Measurements from ENCODE around the gene COX19. TPM values are rescaled to one million over a fixed set of nuclear protein-coding genes. Genes with fewer than 3 reads are reported as not detected.

COX19 gene
- total RNA-seq, 1 experiment from 2014 or later, result 12.3 TPM

DNA sequence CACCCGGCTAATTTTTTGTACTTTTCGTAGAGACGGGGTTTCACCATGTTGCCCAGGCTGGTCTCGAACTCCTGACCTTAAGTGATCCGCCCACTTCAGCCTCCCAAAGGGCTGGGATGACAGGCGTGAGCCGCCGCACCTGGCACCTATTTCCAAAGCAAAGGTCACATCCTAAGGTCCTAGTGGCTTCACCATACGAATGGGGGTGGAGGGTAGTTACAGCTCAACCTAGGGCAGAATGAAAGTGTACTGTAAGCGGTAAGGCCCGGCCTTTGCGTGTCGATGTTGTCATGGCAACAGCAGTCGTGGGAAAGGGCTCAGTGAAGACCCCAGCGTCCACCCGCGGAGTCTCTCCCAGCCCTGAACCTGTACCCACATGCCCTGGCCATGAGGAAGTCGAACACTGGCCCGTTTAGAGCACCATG lies 1.6 kb upstream of the COX19 start:
- no peak overlapping the region for H3K4me2 ChIP-seq (ENCODE audit: insufficient read depth, insufficient read length, low read length)
- H3K56ac ChIP-seq (ENCODE audit: insufficient read length, low read depth, low read length), result no peak overlapping the region

More for the DNA sequence above, 1.6 kb upstream of the COX19 start:
- H2BK120ac ChIP-seq (ENCODE audit: low read depth, low read length, poor library complexity, severe bottlenecking), result no peak overlapping the region
- no peak overlapping the region for H3K14ac ChIP-seq (ENCODE audit: insufficient read depth, low read length)
- H2BK15ac ChIP-seq (ENCODE audit: low read depth, low read length), result no peak overlapping the region
- no peak overlapping the region for H4K91ac ChIP-seq (ENCODE audit: insufficient read length, low read depth, low read length)
- H3T11ph ChIP-seq (ENCODE audit: low read length), result no peak overlapping the region
- H4K20me1 ChIP-seq (ENCODE audit: control insufficient read depth, insufficient read depth, insufficient read length), result no peaks in the 10 kb centered on the region
- H2AK5ac ChIP-seq (ENCODE audit: insufficient read length, low read length), result no peak overlapping the region
- H3K27me3 ChIP-seq (ENCODE audit: insufficient read depth, low read length), result no peaks in the 10 kb centered on the region
- no peak overlapping the region for H4K8ac ChIP-seq (replicated peaks; ENCODE audit: insufficient read length, low read depth, low read length)
- no CpG with 5 or more reads among the region's 19 CpGs for WGBS (ENCODE audit: extremely low coverage, insufficient read length, low lambda C conversion rate)
- peaks cover 6 to 20% of the 10 kb centered on the region in 2 experiments; a peak in 3 of 4 replicates for H3K4me1 Mint-ChIP-seq
- no peak overlapping the region for H2BK5ac ChIP-seq (ENCODE audit: insufficient read length, low read length)
- H3K4me3 Mint-ChIP-seq, result peak overlapping the region in 1 of 2 experiments; percentile 44; a peak in 1 of 5 replicates
- peaks cover 3 to 15% (median 13%) of the 10 kb centered on the region in 3 experiments; a peak in 6 of 7 replicates for H3K36me3 Mint-ChIP-seq (ENCODE audit: insufficient read depth in 1 of 3, low read depth in 3 of 3)
- H3K9me3 Mint-ChIP-seq, result no peaks in the 10 kb centered on the region
- H3K4me1 ChIP-seq (ENCODE audit: insufficient read depth, low read length), result no peaks in the 10 kb centered on the region
- H4K5ac ChIP-seq (ENCODE audit: insufficient read length, low read depth, low read length), result no peak overlapping the region
- H3K23me2 ChIP-seq (ENCODE audit: insufficient read length, low read depth, low read length, poor library complexity, severe bottlenecking), result peaks cover 3% of the 10 kb centered on the region
- H3K4ac ChIP-seq (ENCODE audit: low read depth, low read length), result no peak overlapping the region
- H3K79me1 ChIP-seq (ENCODE audit: insufficient read depth, low read depth, low read length, poor library complexity, severe bottlenecking), result no peaks in the 10 kb centered on the region
- H3K9ac ChIP-seq (ENCODE audit: extremely low read depth, insufficient read length, low read length), result no peak overlapping the region
- no peak for DNase-seq
- H3K79me2 ChIP-seq (ENCODE audit: insufficient read depth, low read length), result peaks cover 2% of the 10 kb centered on the region; the same call in 1 of the 2 replicates
- no peak overlapping the region for H3K27ac ChIP-seq (ENCODE audit: insufficient read length, low read depth, low read length)
- H3K27me3 Mint-ChIP-seq (ENCODE audit: low read depth), result no peaks in the 10 kb centered on the region; the same call in 1 of the 2 replicates
- no peak overlapping the region for H2AFZ ChIP-seq (ENCODE audit: low read length)
- H3K27ac Mint-ChIP-seq, result no peak overlapping the region
- H3K18ac ChIP-seq (ENCODE audit: insufficient read length, low read depth, low read length), result no peak overlapping the region
- no peak overlapping the region for H2BK20ac ChIP-seq (ENCODE audit: low read depth, low read length, poor library complexity, severe bottlenecking)
- no peaks in the 10 kb centered on the region for H3K9me3 ChIP-seq (ENCODE audit: control insufficient read depth, low read depth, low read length)
- TF ChIP-seq, protein P1, sequence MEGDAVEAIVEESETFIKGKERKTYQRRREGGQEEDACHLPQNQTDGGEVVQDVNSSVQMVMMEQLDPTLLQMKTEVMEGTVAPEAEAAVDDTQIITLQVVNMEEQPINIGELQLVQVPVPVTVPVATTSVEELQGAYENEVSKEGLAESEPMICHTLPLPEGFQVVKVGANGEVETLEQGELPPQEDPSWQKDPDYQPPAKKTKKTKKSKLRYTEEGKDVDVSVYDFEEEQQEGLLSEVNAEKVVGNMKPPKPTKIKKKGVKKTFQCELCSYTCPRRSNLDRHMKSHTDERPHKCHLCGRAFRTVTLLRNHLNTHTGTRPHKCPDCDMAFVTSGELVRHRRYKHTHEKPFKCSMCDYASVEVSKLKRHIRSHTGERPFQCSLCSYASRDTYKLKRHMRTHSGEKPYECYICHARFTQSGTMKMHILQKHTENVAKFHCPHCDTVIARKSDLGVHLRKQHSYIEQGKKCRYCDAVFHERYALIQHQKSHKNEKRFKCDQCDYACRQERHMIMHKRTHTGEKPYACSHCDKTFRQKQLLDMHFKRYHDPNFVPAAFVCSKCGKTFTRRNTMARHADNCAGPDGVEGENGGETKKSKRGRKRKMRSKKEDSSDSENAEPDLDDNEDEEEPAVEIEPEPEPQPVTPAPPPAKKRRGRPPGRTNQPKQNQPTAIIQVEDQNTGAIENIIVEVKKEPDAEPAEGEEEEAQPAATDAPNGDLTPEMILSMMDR (conservative IDR thresholded peaks at IDR 0.05), result no peak
- H3K23ac ChIP-seq (ENCODE audit: insufficient read length, low read depth, low read length), result no peak overlapping the region
- no peak overlapping the region for H2BK12ac ChIP-seq (ENCODE audit: insufficient read length, low read depth, low read length)

Measured in H9 (cell line).